Stimulated activated CD8-positive, alpha-beta memory T cell treated with anti-CD3 and anti-CD28 coated beads, Interleukin-15, amount 100 ng/mL, for 24 hours (primary cell): ENCODE measurements around the gene RRP7A.
A peak's percentile ranks its signal among the peaks of the same experiment; 100 is the strongest.
"Not testable (repeated sequence)": the region's sequence is repeated elsewhere in the genome, so short reads cannot be mapped to it uniquely, and the experiment has no call there.

ENCODE experiments used
- DNase-seq: peaks from one replicate; pipeline ENCODE4 v3.0.0-alpha.2; 2020; ENCODE audit warnings: low read depth

Gene RRP7A, protein sequence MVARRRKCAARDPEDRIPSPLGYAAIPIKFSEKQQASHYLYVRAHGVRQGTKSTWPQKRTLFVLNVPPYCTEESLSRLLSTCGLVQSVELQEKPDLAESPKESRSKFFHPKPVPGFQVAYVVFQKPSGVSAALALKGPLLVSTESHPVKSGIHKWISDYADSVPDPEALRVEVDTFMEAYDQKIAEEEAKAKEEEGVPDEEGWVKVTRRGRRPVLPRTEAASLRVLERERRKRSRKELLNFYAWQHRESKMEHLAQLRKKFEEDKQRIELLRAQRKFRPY

DNA sequence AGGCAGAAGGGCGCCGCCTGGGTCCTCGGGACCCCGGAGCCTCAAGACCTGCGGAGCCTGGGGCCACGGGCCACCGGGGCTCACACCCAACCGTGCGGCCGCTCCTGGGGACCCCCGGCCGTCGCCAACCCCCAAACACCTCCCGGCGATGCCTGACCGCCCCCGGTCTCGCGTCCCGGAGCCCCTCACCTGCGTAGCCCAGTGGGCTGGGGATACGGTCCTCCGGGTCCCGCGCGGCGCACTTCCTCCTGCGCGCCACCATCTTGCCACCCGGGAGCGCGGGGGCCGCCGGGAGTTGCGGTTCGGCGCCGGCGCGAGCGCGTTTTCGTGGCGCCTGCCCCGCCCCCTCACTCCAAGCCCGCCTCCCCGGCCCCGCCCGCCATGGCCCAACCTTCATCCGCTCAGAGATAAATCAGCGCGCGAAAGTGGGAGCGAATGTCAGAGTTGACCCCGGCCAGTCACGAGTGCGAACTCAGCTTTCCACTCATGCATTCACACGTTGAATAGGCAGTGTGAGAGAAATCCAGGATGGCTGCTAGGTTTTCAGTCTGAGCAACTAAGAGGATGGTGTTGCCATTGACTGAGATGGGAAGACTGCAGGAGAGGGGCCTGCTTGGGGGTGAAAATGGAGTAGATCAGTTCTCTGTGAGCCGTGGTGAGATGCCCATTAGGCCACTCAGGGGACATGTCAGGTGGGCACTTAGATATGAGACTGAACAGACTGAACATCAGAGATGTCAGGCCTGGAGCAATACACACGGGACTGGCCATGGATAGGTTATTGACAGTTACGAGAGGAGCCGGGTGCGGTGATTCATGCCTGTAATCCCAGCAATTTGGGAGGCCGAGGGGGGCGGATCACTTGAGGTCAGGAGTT is at the start of gene RRP7A:
Gene RRP7A (minus strand): TSS at position 272 of the 877 bp plus-strand sequence. CDS start 10 bp downstream, at position 262.
- DNase-seq: peak; percentile 68

DNA sequence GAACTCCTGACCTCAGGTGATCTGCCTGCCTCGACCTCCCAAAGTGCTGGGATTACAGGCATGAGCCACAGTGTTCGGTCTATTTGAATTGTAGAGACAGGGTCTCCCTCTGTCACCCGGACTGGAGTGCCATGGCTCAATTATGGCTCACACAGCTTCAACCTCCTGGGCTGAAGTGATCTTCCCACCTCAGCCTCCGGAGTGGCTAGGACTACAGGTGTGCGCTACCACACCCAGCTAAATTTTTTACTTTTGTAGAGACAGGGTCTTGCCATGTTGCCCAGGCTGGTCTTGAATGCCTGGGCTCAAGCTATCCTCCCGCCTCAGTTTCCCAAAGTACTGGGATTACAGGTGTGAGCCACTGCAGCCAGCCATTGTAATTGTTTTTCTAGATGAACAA is 48.4 kb upstream of the RRP7A start:
- DNase-seq: not testable (repeated sequence)

DNA sequence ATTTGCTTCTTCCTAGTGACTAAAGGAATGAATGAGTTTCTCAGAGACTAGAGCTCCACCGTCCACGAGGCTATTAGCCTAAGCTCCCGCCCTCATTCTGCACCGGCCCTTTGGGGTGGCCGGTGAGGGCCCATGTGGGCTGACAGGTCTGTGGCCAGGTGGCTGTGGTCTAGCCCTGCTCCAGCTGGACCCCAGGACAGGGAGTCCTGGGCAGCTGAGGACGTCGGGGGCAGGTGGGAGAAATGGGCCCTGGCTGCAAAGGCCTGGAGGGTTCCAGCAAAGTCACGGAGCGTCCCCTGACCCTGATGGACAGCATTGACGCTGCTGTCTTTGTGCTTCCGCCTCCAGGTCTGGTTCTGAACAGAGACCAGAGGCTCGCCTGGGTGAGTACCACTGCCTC is 46.4 kb upstream of the RRP7A start:
- DNase-seq: no peak

- DNase-seq: no peak
Observed at GRCh38 chr22:42564699-42565098, 45.1 kb upstream of the RRP7A start.

DNA sequence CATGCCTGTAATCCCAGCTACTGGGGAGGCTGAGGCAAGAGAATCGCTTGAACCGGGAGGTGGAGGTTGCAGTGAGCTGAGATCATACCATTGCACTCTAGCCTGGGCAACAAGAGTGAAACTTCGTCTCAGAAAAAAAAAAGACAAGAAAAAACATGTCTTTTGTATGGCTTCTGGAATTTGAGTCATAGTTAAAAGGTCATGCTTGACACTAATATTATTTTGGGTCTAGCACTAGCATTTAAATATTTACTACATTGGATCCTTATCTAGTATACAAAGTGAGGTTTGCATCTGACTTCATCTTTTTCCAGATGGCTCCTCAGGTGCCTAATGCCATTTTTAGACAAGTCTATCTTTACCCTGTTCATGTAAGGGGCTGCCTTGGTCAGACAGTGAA is 44.3 kb upstream of the RRP7A start:
- DNase-seq: not testable (repeated sequence)

DNA sequence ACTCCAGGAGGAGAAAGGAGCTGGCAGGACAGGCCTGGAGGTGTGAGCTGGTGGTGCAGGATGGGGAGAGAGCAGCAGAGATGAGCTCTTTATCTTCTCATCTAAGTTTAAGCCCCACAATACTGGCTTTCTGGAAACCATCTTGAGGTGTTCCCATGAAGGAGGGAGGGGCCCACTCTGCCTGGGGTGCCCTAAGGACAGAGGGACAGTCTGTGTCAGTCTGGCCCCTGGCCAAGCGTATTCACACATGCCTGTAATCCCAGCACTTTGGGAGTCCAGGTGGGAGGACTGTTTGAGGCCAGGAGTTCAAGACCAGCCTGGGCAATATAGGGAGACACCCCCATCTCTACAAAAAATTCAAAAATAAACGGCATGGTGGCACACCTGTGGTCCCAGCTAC is 43.1 kb upstream of the RRP7A start:
- DNase-seq: no peak

GRCh38 chr22:42562279-42562678 is 42.7 kb upstream of the RRP7A start:
- no peak for DNase-seq

DNA sequence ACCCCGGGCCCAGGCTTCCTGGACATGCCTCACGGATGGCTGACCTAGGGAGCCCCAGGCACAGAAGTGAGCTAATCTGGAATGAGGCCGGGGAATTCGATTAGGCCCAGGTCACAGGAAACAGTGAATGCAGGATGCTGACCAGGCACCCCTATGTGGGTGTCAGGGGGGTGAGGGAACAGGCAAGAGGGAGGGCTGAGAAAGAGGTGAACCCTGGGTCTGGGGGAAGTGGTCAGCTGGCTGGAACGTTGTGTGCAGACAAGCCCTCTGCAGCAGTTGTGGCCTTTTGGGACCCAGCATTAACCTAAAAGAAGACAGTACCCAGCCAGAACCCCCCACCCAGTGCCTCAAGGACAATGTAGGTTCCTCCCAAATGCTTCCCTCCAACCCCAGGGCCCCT is 42.3 kb upstream of the RRP7A start:
- no peak for DNase-seq

DNA sequence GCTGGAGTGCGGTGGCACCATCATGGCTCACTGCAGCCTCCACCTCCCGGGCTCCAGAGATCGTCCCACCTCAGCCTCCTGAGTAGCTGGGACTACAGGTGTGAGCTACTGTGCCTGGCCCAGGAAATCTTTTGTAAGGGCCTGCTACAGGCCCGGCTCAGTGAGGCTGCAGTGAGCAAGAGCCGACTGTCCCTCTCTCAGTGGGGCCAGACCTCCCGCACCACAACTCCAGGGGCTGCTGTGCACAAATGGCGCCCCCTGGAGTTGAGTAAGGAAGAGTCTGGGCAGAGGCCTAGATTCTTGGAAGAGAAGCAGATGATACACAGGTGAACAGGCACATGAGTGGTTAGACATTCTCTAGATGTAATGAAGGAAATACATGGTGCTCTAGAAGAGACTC is 41.2 kb upstream of the RRP7A start:
- DNase-seq: no peak

GRCh38 chr22:42560381-42560780 is 40.8 kb upstream of the RRP7A start:
- no peak for DNase-seq

- peak; percentile 61 for DNase-seq
Observed at GRCh38 chr22:42553475-42554361, 34.1 kb upstream of the RRP7A start, which contains the start of gene SERHL2. Gene SERHL2 (plus strand): TSS chr22:42553956. CDS start chr22:42554021, 65 bp downstream.

GRCh38 chr22:42552294-42552647 is 32.7 kb upstream of the RRP7A start:
- DNase-seq: not testable (repeated sequence)

GRCh38 chr22:42549331-42550060 is 29.9 kb upstream of the RRP7A start:
- no peak for DNase-seq

GRCh38 chr22:42548597-42549330 is 29.2 kb upstream of the RRP7A start:
- DNase-seq: no peak

DNA sequence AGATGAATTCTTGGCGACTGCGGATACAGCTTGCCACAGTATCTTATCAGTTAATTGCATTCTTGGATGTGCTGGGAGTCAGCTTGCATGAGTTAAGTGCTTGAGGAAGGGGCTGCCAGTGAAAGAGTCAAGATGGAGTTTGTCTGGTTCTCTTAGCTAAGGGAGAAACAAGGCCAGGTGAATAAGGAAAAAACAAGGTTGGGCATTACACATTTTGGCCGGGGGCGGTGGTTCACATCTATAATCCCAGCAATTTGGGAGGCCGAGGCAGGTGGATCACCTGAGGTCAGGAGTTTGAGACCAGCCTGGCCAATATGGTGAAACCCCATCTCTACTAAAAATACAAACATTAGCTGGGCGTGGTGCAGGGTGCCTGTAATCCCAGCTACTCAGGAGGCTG is 28.5 kb upstream of the RRP7A start:
- not testable (repeated sequence) for DNase-seq

- DNase-seq: no peak
Observed at GRCh38 chr22:42547562-42547961, 28.0 kb upstream of the RRP7A start.

- no peak for DNase-seq
Observed at GRCh38 chr22:42544686-42545085, 25.1 kb upstream of the RRP7A start.

DNA sequence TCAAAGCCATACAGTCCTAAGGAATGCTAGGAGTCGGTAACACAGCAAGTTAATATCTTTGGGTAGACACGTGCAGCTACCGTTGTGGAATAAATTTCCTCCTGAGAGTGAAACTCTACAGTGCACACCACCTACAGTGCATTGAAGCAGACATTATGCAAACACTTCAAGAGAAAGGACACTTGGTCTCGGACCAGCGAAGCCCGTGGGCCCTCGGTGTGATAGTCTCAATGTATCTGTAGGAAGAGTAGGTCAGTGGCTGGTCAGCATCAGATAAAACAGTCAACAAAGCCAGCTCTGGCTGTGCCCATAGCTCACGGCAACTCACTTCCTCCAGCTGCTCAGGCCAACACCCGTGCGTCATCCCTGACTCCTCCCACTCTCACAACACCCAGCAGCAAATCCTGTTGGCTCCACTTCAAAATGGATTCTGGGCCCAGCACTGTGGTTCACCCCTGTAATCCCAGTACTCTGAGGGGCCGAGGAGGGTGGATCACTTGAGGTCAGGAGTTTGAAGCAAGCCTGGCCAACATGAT is 19.7 kb upstream of the RRP7A start:
- DNase-seq: not testable (repeated sequence)

DNA sequence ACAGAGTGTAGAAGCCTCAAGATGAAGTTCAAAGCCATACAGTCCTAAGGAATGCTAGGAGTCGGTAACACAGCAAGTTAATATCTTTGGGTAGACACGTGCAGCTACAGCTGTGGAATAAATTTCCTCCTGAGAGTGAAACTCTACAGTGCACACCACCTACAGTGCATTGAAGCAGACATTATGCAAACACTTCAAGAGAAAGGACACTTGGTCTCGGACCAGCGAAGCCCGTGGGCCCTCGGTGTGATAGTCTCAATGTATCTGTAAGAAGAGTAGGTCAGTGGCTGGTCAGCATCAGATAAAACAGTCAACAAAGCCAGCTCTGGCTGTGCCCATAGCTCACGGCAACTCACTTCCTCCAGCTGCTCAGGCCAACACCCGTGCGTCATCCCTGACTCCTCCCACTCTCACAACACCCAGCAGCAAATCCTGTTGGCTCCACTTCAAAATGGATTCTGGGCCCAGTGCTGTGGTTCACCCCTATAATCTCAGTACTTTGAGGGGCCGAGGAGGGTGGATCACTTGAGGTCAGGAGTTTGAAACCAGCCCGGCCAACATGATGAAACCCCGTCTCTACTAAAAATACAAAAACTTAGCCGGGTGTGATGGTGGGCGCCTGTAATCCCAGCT is 17.7 kb upstream of the RRP7A start:
- DNase-seq: not testable (repeated sequence)

DNA sequence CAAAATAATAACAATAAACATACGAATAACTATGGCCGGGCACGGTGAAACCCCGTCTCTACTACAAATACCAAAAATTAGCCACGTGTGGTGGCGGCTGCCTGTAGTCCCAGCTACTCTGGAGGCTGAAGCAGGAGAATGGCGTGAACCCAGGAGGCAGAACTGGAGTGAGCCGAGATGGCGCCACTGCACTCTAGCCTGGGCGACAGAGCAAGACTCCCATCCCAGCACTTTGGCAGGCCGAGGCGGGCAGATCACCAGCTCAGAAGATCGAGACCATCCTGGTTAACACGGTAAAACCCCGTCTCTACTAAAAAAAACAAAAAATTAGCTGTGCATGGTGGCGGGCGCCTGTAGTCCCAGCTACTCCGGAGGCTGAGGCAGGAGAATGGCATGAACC is 17.0 kb upstream of the RRP7A start:
- not testable (repeated sequence) for DNase-seq
